Tibial nerve (tissue), 4 donors: ENCODE measurements around the gene XPOT. TPM values are rescaled to one million over a fixed set of nuclear protein-coding genes. Genes with fewer than 3 reads are reported as not detected.

Source experiments
- DNase-seq, 2 donors: peaks; one replicate each; pipeline ENCODE4 v3.0.0-alpha.2; 2019; ENCODE audit warnings: low spot score in 2 of 2
- H3K27ac ChIP-seq, 4 donors: fragments of 200-600 bp; sonication (generic) in 3 of 4; one replicate each; pipeline ENCODE4 v1.5.1; 2017 to 2019; ENCODE audit warnings: mild to moderate bottlenecking in 1 of 4
- H3K27me3 ChIP-seq, 2 donors: fragments of 200-600 bp; sonication (generic) in 1 of 2; one replicate each; pipeline versions ENCODE4 v1.5.1 to v1.6.0; 2017 to 2019
- H3K36me3 ChIP-seq, 3 donors: fragments of 200-600 bp; sonication (generic); one replicate each; pipeline ENCODE4 v1.5.1; 2018 to 2019
- H3K4me1 ChIP-seq, 4 donors: fragments of 200-600 bp; sonication (generic) in 3 of 4; one replicate each; pipeline ENCODE4 v1.5.1; 2017 to 2019
- H3K4me3 ChIP-seq, 4 donors: fragments of 200-600 bp; sonication (generic) in 3 of 4; one replicate each; pipeline ENCODE4 v1.5.1; 2017 to 2019; ENCODE audit warnings: mild to moderate bottlenecking in 1 of 4, moderate library complexity in 1 of 4
- H3K9me3 ChIP-seq, 4 donors: fragments of 200-600 bp; sonication (generic) in 3 of 4; one replicate each; pipeline ENCODE4 v1.5.1; 2017 to 2019
- CTCF ChIP-seq, 5 experiments: fragments of 200-600 bp in 3 of 5; fragments of 450-650 bp in 2 of 5; sonication (generic) in 3 of 5; IDR thresholded peaks; one replicate each; pipeline ENCODE4 v1.5.1; 2016 to 2019; ENCODE audit warnings: antibody characterized with exemption in 5 of 5, mild to moderate bottlenecking in 3 of 5, moderate library complexity in 2 of 5
- EP300 ChIP-seq, 2 donors: sonication (generic); formaldehyde crosslinking; IDR thresholded peaks; one replicate each; pipeline ENCODE4 v1.6.1; 2017; ENCODE audit warnings: antibody characterized with exemption in 2 of 2, mild to moderate bottlenecking in 1 of 2
- POLR2A ChIP-seq, 2 donors: fragments of 450-650 bp; IDR thresholded peaks; one replicate each; pipeline ENCODE4 v1.6.1; 2017; ENCODE audit warnings: antibody characterized with exemption in 2 of 2, mild to moderate bottlenecking in 2 of 2, moderate library complexity in 2 of 2
- WGBS, 2 donors: methylation state at CpG; one replicate each; pipeline ENCODE4 v1.1.5; 2018; 5-methylcytosine and 5-hydroxymethylcytosine counted together
- total RNA-seq, 4 donors: library from RNA; depleted of rRNA; stranded (reverse); fragments of >200 nt; gene quantifications; one replicate each; pipeline ENCODE4 v1.1.0, GENCODE V29; 2016

Gene XPOT
- total RNA-seq, 4 donors from 2014 or later = 42.6 to 53.3 (median 45.3) TPM

GRCh38 chr12:64440100-64440499 lies 35.9 kb downstream of the XPOT start:
- no peak for DNase-seq
- peaks cover 0 to 93% (median 8%) of the 10 kb centered on the region in 3 donors for H3K36me3 ChIP-seq

GRCh38 chr12:64445490-64445889 lies 41.3 kb downstream of the XPOT start:
- 85 to 89% methylated on average over 2 of the region's 2 CpGs for WGBS, 2 donors
- H3K27ac ChIP-seq = no peak overlapping the region
- H3K36me3 ChIP-seq = peaks cover 0 to 75% (median 6%) of the 10 kb centered on the region in 3 donors
- peaks cover 0 to 2% (median 0%) of the 10 kb centered on the region in 4 donors for H3K4me1 ChIP-seq
- no peaks in the 10 kb centered on the region for H3K27me3 ChIP-seq
- H3K9me3 ChIP-seq = no peaks in the 10 kb centered on the region
- TF ChIP-seq POLR2A (IDR thresholded peaks at IDR 0.05) (no peak), EP300 (IDR thresholded peaks at IDR 0.05) (no peak)
- DNase-seq = no peak
- no peak overlapping the region for H3K4me3 ChIP-seq

More at GRCh38 chr12:64440100-64440499, 35.9 kb downstream of the XPOT start:
- 94% methylated on average over 1 of the region's 1 CpG for WGBS, 2 donors
- no peaks in the 10 kb centered on the region for H3K27me3 ChIP-seq
- H3K9me3 ChIP-seq = no peaks in the 10 kb centered on the region
- H3K4me3 ChIP-seq = no peak overlapping the region
- no peak for TF ChIP-seq POLR2A (IDR thresholded peaks at IDR 0.05)
- no peak for TF ChIP-seq EP300 (IDR thresholded peaks at IDR 0.05)
- no peak for TF ChIP-seq CTCF (IDR thresholded peaks at IDR 0.05)
- no peak overlapping the region for H3K27ac ChIP-seq
- H3K4me1 ChIP-seq = no peaks in the 10 kb centered on the region

- no peaks in the 10 kb centered on the region for H3K9me3 ChIP-seq
- peaks cover 0 to 10% (median 3%) of the 10 kb centered on the region in 4 donors for H3K4me1 ChIP-seq
- 77 to 92% methylated on average over 1 of the region's 1 CpG for WGBS, 2 donors
- DNase-seq = no peak
- H3K27ac ChIP-seq = no peak overlapping the region
- no peak for TF ChIP-seq CTCF (IDR thresholded peaks at IDR 0.05)
- TF ChIP-seq EP300 (IDR thresholded peaks at IDR 0.05) = no peak
- H3K27me3 ChIP-seq = no peaks in the 10 kb centered on the region
- H3K4me3 ChIP-seq = no peak overlapping the region
- H3K36me3 ChIP-seq = peaks cover 0 to 67% (median 6%) of the 10 kb centered on the region in 3 donors
Measured at GRCh38 chr12:64446295-64446694, 42.1 kb downstream of the XPOT start.

GRCh38 chr12:64450057-64450640 lies 46.0 kb downstream of the XPOT start:
- Histone ChIP-seq H3K4me1 (peaks cover 0 to 26% (median 8%) of the 10 kb centered on the region in 4 donors), H3K27me3 (no peaks in the 10 kb centered on the region), H3K36me3 (peaks cover 0 to 36% (median 6%) of the 10 kb centered on the region in 3 donors), H3K9me3 (no peaks in the 10 kb centered on the region), H3K4me3 (no peak overlapping the region), H3K27ac (no peak overlapping the region)
- 77 to 86% methylated on average over 2 of the region's 2 CpGs for WGBS, 2 donors
- TF ChIP-seq EP300 (IDR thresholded peaks at IDR 0.05) = no peak
- no peak for TF ChIP-seq POLR2A (IDR thresholded peaks at IDR 0.05)
- TF ChIP-seq CTCF (IDR thresholded peaks at IDR 0.05) = no peak
- DNase-seq = no peak

GRCh38 chr12:64450711-64451486 lies 46.7 kb downstream of the XPOT start:
- DNase-seq = no peak
- peak overlapping the region; percentile 68 to 97 (median 94) for H3K4me3 ChIP-seq
- H3K36me3 ChIP-seq = peaks cover 0 to 28% (median 5%) of the 10 kb centered on the region in 3 donors
- H3K9me3 ChIP-seq = no peaks in the 10 kb centered on the region
- peaks cover 0 to 26% (median 10%) of the 10 kb centered on the region in 4 donors for H3K4me1 ChIP-seq
- WGBS, 2 donors = 12 to 14% methylated on average over 8 of the region's 8 CpGs
- H3K27me3 ChIP-seq = no peaks in the 10 kb centered on the region
- TF ChIP-seq EP300 (IDR thresholded peaks at IDR 0.05) = no peak
- no peak for TF ChIP-seq CTCF (IDR thresholded peaks at IDR 0.05)
- TF ChIP-seq POLR2A (IDR thresholded peaks at IDR 0.05) = no peak
- H3K27ac ChIP-seq = peak overlapping the region in 3 of 4 donors; percentile 91 to 97 (median 97)
